GM12872 (cell line): ENCODE results near the gene GNA14.

Source experiments
- CTCF ChIP-seq: IDR thresholded peaks from 3 replicates; pipeline ENCODE4 v1.5.1; 2011; ENCODE audit warnings: low read depth, mild to moderate bottlenecking, low read length, moderate library complexity; ENCODE audit not compliant: insufficient read depth

The GNA14 gene

GRCh38 chr9:77516781-77517180 lies 131.3 kb downstream of the GNA14 start:
- no peak for TF ChIP-seq CTCF

GRCh38 chr9:77514886-77515711 lies 133.0 kb downstream of the GNA14 start:
- TF ChIP-seq CTCF, result no peak

GRCh38 chr9:77513457-77513856 lies 134.7 kb downstream of the GNA14 start:
- no peak for TF ChIP-seq CTCF

GRCh38 chr9:77512876-77513275 lies 135.2 kb downstream of the GNA14 start:
- no peak for TF ChIP-seq CTCF

GRCh38 chr9:77511525-77511924 lies 136.6 kb downstream of the GNA14 start:
- no peak for TF ChIP-seq CTCF

- TF ChIP-seq CTCF, result no peak
These were observed 137.5 kb downstream of the GNA14 start for GRCh38 chr9:77510666-77511065.

- no peak for TF ChIP-seq CTCF
These were observed 139.7 kb downstream of the GNA14 start for GRCh38 chr9:77508396-77508795.
